Measurements from ENCODE around the gene ZFAND3.
"Not testable (repeated sequence)": the region's sequence is repeated elsewhere in the genome, so short reads cannot be mapped to it uniquely, and the experiment has no call there.

Gene ZFAND3

GRCh38 chr6:38116248-38116647 is 296.7 kb downstream of the ZFAND3 start:
- Histone ChIP-seq H3K4me1 (ENCODE audit: control insufficient read depth, insufficient read depth, low read length) (no peaks in the 10 kb centered on the region), H3K27me3 (ENCODE audit: control insufficient read depth, insufficient read depth, low read length) (no peaks in the 10 kb centered on the region), H3K36me3 (ENCODE audit: control insufficient read depth, insufficient read depth, low read length) (no peaks in the 10 kb centered on the region), H3K4me3 (ENCODE audit: low read length) (no peak overlapping the region), H3K9me3 (ENCODE audit: control insufficient read depth, insufficient read depth, low read length) (no peaks in the 10 kb centered on the region), H3K27ac (ENCODE audit: low read length) (no peak overlapping the region)
- no CpG with 5 or more reads among the region's 6 CpGs for WGBS (ENCODE audit: insufficient coverage, insufficient read length)
- DNase-seq (ENCODE audit: low read depth, low spot score): no peak

GRCh38 chr6:38117281-38117680 is 297.8 kb downstream of the ZFAND3 start:
- Histone ChIP-seq H3K36me3 (ENCODE audit: control insufficient read depth, insufficient read depth, low read length) (no peaks in the 10 kb centered on the region), H3K27ac (ENCODE audit: low read length) (no peak overlapping the region), H3K27me3 (ENCODE audit: control insufficient read depth, insufficient read depth, low read length) (no peaks in the 10 kb centered on the region)

GRCh38 chr6:38118791-38119365 is 299.4 kb downstream of the ZFAND3 start:
- no CpG with 5 or more reads among the region's 2 CpGs for WGBS (ENCODE audit: insufficient coverage, insufficient read length)
- H3K36me3 ChIP-seq (ENCODE audit: control insufficient read depth, insufficient read depth, low read length): no peaks in the 10 kb centered on the region

More at GRCh38 chr6:38117281-38117680, 297.8 kb downstream of the ZFAND3 start:
- Histone ChIP-seq H3K9me3 (ENCODE audit: control insufficient read depth, insufficient read depth, low read length) (no peaks in the 10 kb centered on the region), H3K4me1 (ENCODE audit: control insufficient read depth, insufficient read depth, low read length) (no peaks in the 10 kb centered on the region), H3K4me3 (ENCODE audit: low read length) (no peak overlapping the region)
- no peak for DNase-seq (ENCODE audit: low read depth, low spot score)
- no CpG with 5 or more reads among the region's 1 CpG for WGBS (ENCODE audit: insufficient coverage, insufficient read length)

GRCh38 chr6:38119516-38119915 is 300.0 kb downstream of the ZFAND3 start:
- no peaks in the 10 kb centered on the region for H3K4me1 ChIP-seq (ENCODE audit: control insufficient read depth, insufficient read depth, low read length)
- no peaks in the 10 kb centered on the region for H3K27me3 ChIP-seq (ENCODE audit: control insufficient read depth, insufficient read depth, low read length)
- WGBS (ENCODE audit: insufficient coverage, insufficient read length): no CpG with 5 or more reads among the region's 6 CpGs
- H3K27ac ChIP-seq (ENCODE audit: low read length): no peak overlapping the region
- H3K9me3 ChIP-seq (ENCODE audit: control insufficient read depth, insufficient read depth, low read length): no peaks in the 10 kb centered on the region
- H3K36me3 ChIP-seq (ENCODE audit: control insufficient read depth, insufficient read depth, low read length): no peaks in the 10 kb centered on the region
- DNase-seq (ENCODE audit: low read depth, low spot score): no peak
- H3K4me3 ChIP-seq (ENCODE audit: low read length): no peak overlapping the region

More at GRCh38 chr6:38118791-38119365, 299.4 kb downstream of the ZFAND3 start:
- Histone ChIP-seq H3K4me1 (ENCODE audit: control insufficient read depth, insufficient read depth, low read length) (no peaks in the 10 kb centered on the region), H3K27me3 (ENCODE audit: control insufficient read depth, insufficient read depth, low read length) (no peaks in the 10 kb centered on the region), H3K9me3 (ENCODE audit: control insufficient read depth, insufficient read depth, low read length) (no peaks in the 10 kb centered on the region), H3K27ac (ENCODE audit: low read length) (no peak overlapping the region), H3K4me3 (ENCODE audit: low read length) (no peak overlapping the region)
- no peak for DNase-seq (ENCODE audit: low read depth, low spot score)

- H3K4me3 ChIP-seq (ENCODE audit: low read length); H3K4me1 ChIP-seq (ENCODE audit: control insufficient read depth, insufficient read depth, low read length); DNase-seq (ENCODE audit: low read depth, low spot score); H3K9me3 ChIP-seq (ENCODE audit: control insufficient read depth, insufficient read depth, low read length); H3K27ac ChIP-seq (ENCODE audit: low read length); H3K36me3 ChIP-seq (ENCODE audit: control insufficient read depth, insufficient read depth, low read length); H3K27me3 ChIP-seq (ENCODE audit: control insufficient read depth, insufficient read depth, low read length): not testable (repeated sequence)
- no CpG with 5 or more reads among the region's 40 CpGs for WGBS (ENCODE audit: insufficient coverage, insufficient read length)
Measured at GRCh38 chr6:38124224-38124926, 304.8 kb downstream of the ZFAND3 start.

GRCh38 chr6:38127284-38127683 is 307.8 kb downstream of the ZFAND3 start:
- Histone ChIP-seq H3K27ac (ENCODE audit: low read length) (no peak overlapping the region), H3K36me3 (ENCODE audit: control insufficient read depth, insufficient read depth, low read length) (no peaks in the 10 kb centered on the region), H3K9me3 (ENCODE audit: control insufficient read depth, insufficient read depth, low read length) (no peaks in the 10 kb centered on the region), H3K4me1 (ENCODE audit: control insufficient read depth, insufficient read depth, low read length) (no peaks in the 10 kb centered on the region), H3K27me3 (ENCODE audit: control insufficient read depth, insufficient read depth, low read length) (no peaks in the 10 kb centered on the region), H3K4me3 (ENCODE audit: low read length) (no peak overlapping the region)
- no peak for DNase-seq (ENCODE audit: low read depth, low spot score)
- WGBS (ENCODE audit: insufficient coverage, insufficient read length): no CpG with 5 or more reads among the region's 4 CpGs

- no peak overlapping the region for H3K4me3 ChIP-seq (ENCODE audit: low read length)
- peaks cover 2% of the 10 kb centered on the region; the same call in 1 of the 2 replicates for H3K4me1 ChIP-seq (ENCODE audit: control insufficient read depth, insufficient read depth, low read length)
- no peak overlapping the region for H3K27ac ChIP-seq (ENCODE audit: low read length)
- H3K9me3 ChIP-seq (ENCODE audit: control insufficient read depth, insufficient read depth, low read length): no peaks in the 10 kb centered on the region
- H3K27me3 ChIP-seq (ENCODE audit: control insufficient read depth, insufficient read depth, low read length): no peaks in the 10 kb centered on the region
- H3K36me3 ChIP-seq (ENCODE audit: control insufficient read depth, insufficient read depth, low read length): no peaks in the 10 kb centered on the region
- no peak for DNase-seq (ENCODE audit: low read depth, low spot score)
Measured at GRCh38 chr6:38131527-38131965, 312.0 kb downstream of the ZFAND3 start.

- Histone ChIP-seq H3K27me3 (ENCODE audit: control insufficient read depth, insufficient read depth, low read length) (no peaks in the 10 kb centered on the region), H3K36me3 (ENCODE audit: control insufficient read depth, insufficient read depth, low read length) (no peaks in the 10 kb centered on the region), H3K4me1 (ENCODE audit: control insufficient read depth, insufficient read depth, low read length) (peaks cover 5% of the 10 kb centered on the region), H3K4me3 (ENCODE audit: low read length) (no peak overlapping the region), H3K9me3 (ENCODE audit: control insufficient read depth, insufficient read depth, low read length) (no peaks in the 10 kb centered on the region), H3K27ac (ENCODE audit: low read length) (no peak overlapping the region)
- WGBS (ENCODE audit: insufficient coverage, insufficient read length): no CpG with 5 or more reads among the region's 7 CpGs
- no peak for DNase-seq (ENCODE audit: low read depth, low spot score)
Measured at GRCh38 chr6:38133932-38134703, 314.6 kb downstream of the ZFAND3 start.

- Histone ChIP-seq H3K9me3 (ENCODE audit: control insufficient read depth, insufficient read depth, low read length) (no peaks in the 10 kb centered on the region), H3K4me1 (ENCODE audit: control insufficient read depth, insufficient read depth, low read length) (peaks cover 5% of the 10 kb centered on the region), H3K4me3 (ENCODE audit: low read length) (no peak overlapping the region), H3K36me3 (ENCODE audit: control insufficient read depth, insufficient read depth, low read length) (no peaks in the 10 kb centered on the region), H3K27me3 (ENCODE audit: control insufficient read depth, insufficient read depth, low read length) (no peaks in the 10 kb centered on the region), H3K27ac (ENCODE audit: low read length) (no peak overlapping the region)
- DNase-seq (ENCODE audit: low read depth, low spot score): no peak
- no CpG with 5 or more reads among the region's 4 CpGs for WGBS (ENCODE audit: insufficient coverage, insufficient read length)
Measured at GRCh38 chr6:38134704-38135088, 315.2 kb downstream of the ZFAND3 start.

GRCh38 chr6:38136547-38136946 is 317.0 kb downstream of the ZFAND3 start:
- H3K27me3 ChIP-seq (ENCODE audit: control insufficient read depth, insufficient read depth, low read length): no peaks in the 10 kb centered on the region
- H3K36me3 ChIP-seq (ENCODE audit: control insufficient read depth, insufficient read depth, low read length): no peaks in the 10 kb centered on the region
- H3K9me3 ChIP-seq (ENCODE audit: control insufficient read depth, insufficient read depth, low read length): no peaks in the 10 kb centered on the region
- no CpG with 5 or more reads among the region's 4 CpGs for WGBS (ENCODE audit: insufficient coverage, insufficient read length)
- H3K27ac ChIP-seq (ENCODE audit: low read length): no peak overlapping the region
- H3K4me1 ChIP-seq (ENCODE audit: control insufficient read depth, insufficient read depth, low read length): peaks cover 5% of the 10 kb centered on the region
- DNase-seq (ENCODE audit: low read depth, low spot score): no peak
- no peak overlapping the region for H3K4me3 ChIP-seq (ENCODE audit: low read length)

Measured in iPS DF 6.9 (cell line).